A673 (cell line): ENCODE data around the gene UTY. TPM values are rescaled to one million over a fixed set of nuclear protein-coding genes. Genes with fewer than 3 reads are reported as not detected.

Experiments
- BruUV-seq: library from RNA; stranded (reverse); fragments of 400-500 nt; replicated peaks from 2 replicates; lab custom pipeline; 2021; lab: Mats Ljungman, UMichigan
- CTCF ChIA-PET: fragments of 300-600 bp; sonication (Branson Sonifier 250); formaldehyde crosslinking; loops from one replicate; lab custom pipeline; 2022; ENCODE audit warnings: antibody characterized with exemption; lab: Charles Lee
- POLR2A ChIA-PET: fragments of 300-600 bp; sonication (Branson Sonifier 250); formaldehyde crosslinking; loops from one replicate; lab custom pipeline; 2022; ENCODE audit warnings: antibody characterized with exemption; ENCODE audit not compliant: low non-redundant PET; lab: Charles Lee
- DNase-seq: peaks from one replicate; pipeline ENCODE4 v3.0.0-alpha.2; 2015; ENCODE audit warnings: low spot score
- H3K27ac ChIP-seq: fragments of 200-600 bp; sonication (generic); 2 replicates; pipeline ENCODE4 v1.5.1; 2016; ENCODE audit warnings: mixed run types, low read depth, mild to moderate bottlenecking, mixed read lengths, antibody characterized with exemption, low read length; ENCODE audit not compliant: poor library complexity, severe bottlenecking
- H3K27me3 ChIP-seq: fragments of 200-600 bp; sonication (generic); replicated peaks from 2 replicates; pipeline ENCODE4 v1.6.1; 2017; ENCODE audit warnings: mixed run types, low read depth, mild to moderate bottlenecking, mixed read lengths, antibody characterized with exemption, low read length; ENCODE audit not compliant: insufficient read depth, poor library complexity
- H3K36me3 ChIP-seq: fragments of 200-600 bp; sonication (generic); 2 replicates; pipeline ENCODE4 v1.6.1; 2016; ENCODE audit warnings: mixed run types, mild to moderate bottlenecking, mixed read lengths, antibody characterized with exemption, low read length; ENCODE audit not compliant: insufficient read depth, poor library complexity, severe bottlenecking
- H3K4me1 ChIP-seq: fragments of 200-600 bp; sonication (generic); 2 replicates; pipeline ENCODE4 v1.6.1; 2017; ENCODE audit warnings: mixed run types, mild to moderate bottlenecking, mixed read lengths, antibody characterized with exemption, low read length; ENCODE audit not compliant: insufficient read depth, poor library complexity, severe bottlenecking
- H3K4me3 ChIP-seq: fragments of 200-600 bp; sonication (generic); 2 replicates; pipeline ENCODE4 v1.5.1; 2016; ENCODE audit warnings: low read depth, mixed run types, mild to moderate bottlenecking, mixed read lengths, low read length; ENCODE audit not compliant: poor library complexity, severe bottlenecking
- H3K9me3 ChIP-seq: fragments of 200-600 bp; sonication (generic); 2 replicates; pipeline ENCODE4 v1.6.1; 2016; ENCODE audit warnings: mixed run types, low read depth, mild to moderate bottlenecking, mixed read lengths, antibody characterized with exemption, low read length; ENCODE audit not compliant: poor library complexity, severe bottlenecking
- CTCF ChIP-seq: fragments of 300-800, 200-600 bp; sonication (generic); conservative IDR thresholded peaks from 2 replicates; pipeline ENCODE4 v1.5.1; 2017; ENCODE audit warnings: low read depth, mild to moderate bottlenecking, antibody characterized with exemption, low read length, moderate library complexity, mixed read lengths
- EZH2 ChIP-seq: fragments of 200-600 bp; sonication (generic); IDR thresholded peaks from 2 replicates; pipeline ENCODE4 v1.6.1; 2017; ENCODE audit warnings: borderline replicate concordance, low read depth, mild to moderate bottlenecking, mixed read lengths, antibody characterized with exemption, low read length; ENCODE audit not compliant: poor library complexity, severe bottlenecking
- intact Hi-C: fragments of 100-400 bp; cut with micrococcal nuclease; formaldehyde crosslinking; loops from one replicate; pipeline ENCODE4 v1.10.0; 2022; ENCODE audit not compliant: unreplicated experiment
- total RNA-seq: library from RNA; stranded (reverse); gene quantifications from 2 replicates; pipeline ENCODE4 v1.2.3, GENCODE V29; 2021

Gene UTY
- total RNA-seq, 1 experiment from 2014 or later, result not detected

GRCh38 chrY:13370245-13370644 lies 109.6 kb downstream of the UTY start:
- BruUV-seq, result no TSS peak
- Histone ChIP-seq H3K36me3 (no peaks in the 10 kb centered on the region), H3K27me3 (no peaks in the 10 kb centered on the region), H3K27ac (no peak overlapping the region), H3K9me3 (no peaks in the 10 kb centered on the region), H3K4me1 (no peaks in the 10 kb centered on the region), H3K4me3 (no peak overlapping the region)
- ChIA-PET CTCF (no interaction called here), POLR2A (no interaction called here)
- intact Hi-C loops, result no loop called here
- TF ChIP-seq CTCF, result no peak
- TF ChIP-seq EZH2, result no peak
- DNase-seq, result no peak

GRCh38 chrY:13368513-13368845 lies 111.4 kb downstream of the UTY start:
- TF ChIP-seq CTCF (no peak), EZH2 (no peak)
- H3K4me1 ChIP-seq, result no peaks in the 10 kb centered on the region
- H3K27me3 ChIP-seq, result no peaks in the 10 kb centered on the region
- POLR2A ChIA-PET, result no interaction called here
- no peak overlapping the region for H3K4me3 ChIP-seq
- DNase-seq, result no peak
- intact Hi-C loops, result no loop called here
- H3K36me3 ChIP-seq, result no peaks in the 10 kb centered on the region
- BruUV-seq, result no TSS peak
- H3K9me3 ChIP-seq, result no peaks in the 10 kb centered on the region
- CTCF ChIA-PET, result no interaction called here
- no peak overlapping the region for H3K27ac ChIP-seq

GRCh38 chrY:13363641-13364040 lies 116.2 kb downstream of the UTY start:
- intact Hi-C loops, result no loop called here
- H3K4me1 ChIP-seq, result no peaks in the 10 kb centered on the region
- POLR2A ChIA-PET, result no interaction called here

More at GRCh38 chrY:13363641-13364040, 116.2 kb downstream of the UTY start:
- H3K27me3 ChIP-seq, result no peaks in the 10 kb centered on the region
- DNase-seq, result no peak
- CTCF ChIA-PET, result no interaction called here
- H3K27ac ChIP-seq, result no peak overlapping the region
- no peak overlapping the region for H3K4me3 ChIP-seq
- TF ChIP-seq CTCF (no peak), EZH2 (no peak)
- H3K36me3 ChIP-seq, result no peaks in the 10 kb centered on the region
- no TSS peak for BruUV-seq
- no peaks in the 10 kb centered on the region for H3K9me3 ChIP-seq
